ENCODE data around the gene POLE.

Gene POLE

GRCh38 chr12:132633398-132633797 lies 53.7 kb downstream of the POLE start:
- no peak for DNase-seq (ENCODE audit: low read depth)
- no peak for TF ChIP-seq CTCF (conservative IDR thresholded peaks at IDR 0.05; ENCODE audit: control insufficient read depth, insufficient read depth, low read depth, low read length)

GRCh38 chr12:132632521-132633228 lies 54.5 kb downstream of the POLE start:
- no peak for DNase-seq (ENCODE audit: low read depth)

More at GRCh38 chr12:132633398-132633797, 53.7 kb downstream of the POLE start:
- no peak overlapping the region for H3K4me3 ChIP-seq (ENCODE audit: control insufficient read depth, low read depth, low read length)

GRCh38 chr12:132631666-132632065 lies 55.5 kb downstream of the POLE start:
- TF ChIP-seq CTCF (conservative IDR thresholded peaks at IDR 0.05; ENCODE audit: control insufficient read depth, insufficient read depth, low read depth, low read length): no peak
- DNase-seq (ENCODE audit: low read depth): no peak
- no peak overlapping the region for H3K4me3 ChIP-seq (ENCODE audit: control insufficient read depth, low read depth, low read length)

More at GRCh38 chr12:132632521-132633228, 54.5 kb downstream of the POLE start:
- H3K4me3 ChIP-seq (ENCODE audit: control insufficient read depth, low read depth, low read length): no peak overlapping the region
- TF ChIP-seq CTCF (conservative IDR thresholded peaks at IDR 0.05; ENCODE audit: control insufficient read depth, insufficient read depth, low read depth, low read length): no peak

- TF ChIP-seq CTCF (conservative IDR thresholded peaks at IDR 0.05; ENCODE audit: control insufficient read depth, insufficient read depth, low read depth, low read length): no peak
- no peak overlapping the region for H3K4me3 ChIP-seq (ENCODE audit: control insufficient read depth, low read depth, low read length)
- no peak for DNase-seq (ENCODE audit: low read depth)
Observed at GRCh38 chr12:132630672-132631071, 56.5 kb downstream of the POLE start.

GRCh38 chr12:132629330-132629729 lies 57.8 kb downstream of the POLE start:
- no peak for DNase-seq (ENCODE audit: low read depth)
- no peak for TF ChIP-seq CTCF (conservative IDR thresholded peaks at IDR 0.05; ENCODE audit: control insufficient read depth, insufficient read depth, low read depth, low read length)
- H3K4me3 ChIP-seq (ENCODE audit: control insufficient read depth, low read depth, low read length): no peak overlapping the region

- no peak overlapping the region for H3K4me3 ChIP-seq (ENCODE audit: control insufficient read depth, low read depth, low read length)
- DNase-seq (ENCODE audit: low read depth): no peak
- no peak for TF ChIP-seq CTCF (conservative IDR thresholded peaks at IDR 0.05; ENCODE audit: control insufficient read depth, insufficient read depth, low read depth, low read length)
Observed at GRCh38 chr12:132625731-132626430, 61.3 kb downstream of the POLE start.

All from fibroblast of mammary gland (primary cell).